Breast epithelium (tissue), 4 donors: ENCODE measurements around the gene WDSUB1. TPM values are rescaled to one million over a fixed set of nuclear protein-coding genes. Genes with fewer than 3 reads are reported as not detected.
A peak's percentile ranks its signal among the peaks of the same experiment; 100 is the strongest.

Experiments used
- DNase-seq, 2 donors: peaks; one replicate each; pipeline ENCODE4 v3.0.0-alpha.2; 2019; ENCODE audit warnings: low spot score in 2 of 2
- H3K27ac ChIP-seq, 2 donors: fragments of 200-600 bp; sonication (generic) in 1 of 2; one replicate each; pipeline ENCODE4 v1.5.1; 2016 to 2019; ENCODE audit warnings: mild to moderate bottlenecking in 1 of 2
- H3K27me3 ChIP-seq, 2 donors: fragments of 200-600 bp; sonication (generic) in 1 of 2; one replicate each; pipeline versions ENCODE4 v1.5.1 to v1.6.0; 2017 to 2019; ENCODE audit warnings: control low read depth in 1 of 2, mild to moderate bottlenecking in 1 of 2
- H3K36me3 ChIP-seq: fragments of 200-600 bp; one replicate; pipeline ENCODE4 v1.5.1; 2019
- H3K4me1 ChIP-seq, 2 donors: fragments of 200-600 bp; sonication (generic); one replicate each; pipeline ENCODE4 v1.5.1; 2016 to 2019; ENCODE audit warnings: control low read depth in 1 of 2
- H3K4me3 ChIP-seq, 3 donors: fragments of 200-600 bp; sonication (generic); 1 replicate in 2 of 3; 2 replicates in 1 of 3; pipeline ENCODE4 v1.5.1; 2016 to 2019; ENCODE audit warnings: mild to moderate bottlenecking in 3 of 3, moderate library complexity in 2 of 3
- H3K9me3 ChIP-seq, 2 donors: fragments of 200-600 bp; sonication (generic) in 1 of 2; one replicate each; pipeline ENCODE4 v1.5.1; 2016 to 2019; ENCODE audit warnings: control low read depth in 1 of 2
- CTCF ChIP-seq, 3 donors: fragments of 450-650 bp; IDR thresholded peaks; one replicate each; pipeline ENCODE4 v1.5.1; 2016 to 2017; ENCODE audit warnings: antibody characterized with exemption in 3 of 3, mild to moderate bottlenecking in 3 of 3, moderate library complexity in 3 of 3
- POLR2A ChIP-seq: fragments of 450-650 bp; IDR thresholded peaks from one replicate; pipeline ENCODE4 v1.6.1; 2016; ENCODE audit warnings: antibody characterized with exemption, mild to moderate bottlenecking, moderate library complexity
- POLR2AphosphoS5 ChIP-seq, 3 donors: sonication (generic); formaldehyde crosslinking; IDR thresholded peaks; one replicate each; pipeline ENCODE4 v1.6.1; 2017; ENCODE audit warnings: antibody characterized with exemption in 3 of 3
- intact Hi-C: fragments of 100-400 bp; cut with DNase I; formaldehyde crosslinking; loops from one replicate; pipeline ENCODE4 v1.15.1; 2023; ENCODE audit warnings: low total_unique reads
- total RNA-seq, 3 donors: library from RNA; depleted of rRNA; stranded (reverse); fragments of >200 nt; gene quantifications; one replicate each; pipeline ENCODE4 v1.1.0, GENCODE V29; 2016

The WDSUB1 gene
- total RNA-seq, 3 donors from 2014 or later: 8.2 to 14.3 (median 8.8) TPM

GRCh38 chr2:159202568-159203071 is 83.9 kb downstream of the WDSUB1 start:
- intact Hi-C loops: no loop called here
- no peaks in the 10 kb centered on the region for H3K27me3 ChIP-seq
- TF ChIP-seq POLR2AphosphoS5 (IDR thresholded peaks at IDR 0.05) (no peak), CTCF (IDR thresholded peaks at IDR 0.05) (no peak), POLR2A (no peak)
- H3K4me1 ChIP-seq: no peaks in the 10 kb centered on the region
- peak overlapping the region in 1 of 2 donors; percentile 39 for H3K27ac ChIP-seq
- H3K36me3 ChIP-seq: peaks cover 4% of the 10 kb centered on the region
- no peak overlapping the region for H3K4me3 ChIP-seq
- H3K9me3 ChIP-seq: no peaks in the 10 kb centered on the region
- no peak for DNase-seq

GRCh38 chr2:159201360-159202063 is 85.0 kb downstream of the WDSUB1 start:
- H3K9me3 ChIP-seq: no peaks in the 10 kb centered on the region
- H3K27me3 ChIP-seq: no peaks in the 10 kb centered on the region
- no peak overlapping the region for H3K27ac ChIP-seq
- H3K36me3 ChIP-seq: peaks cover 9% of the 10 kb centered on the region
- H3K4me1 ChIP-seq: no peaks in the 10 kb centered on the region
- intact Hi-C loops: no loop called here
- H3K4me3 ChIP-seq: no peak overlapping the region
- DNase-seq: no peak
- TF ChIP-seq CTCF (IDR thresholded peaks at IDR 0.05): no peak
- TF ChIP-seq POLR2AphosphoS5 (IDR thresholded peaks at IDR 0.05): no peak
- no peak for TF ChIP-seq POLR2A

- intact Hi-C loops: no loop called here
- Histone ChIP-seq H3K4me3 (no peak overlapping the region), H3K27ac (no peak overlapping the region), H3K36me3 (peaks cover 12% of the 10 kb centered on the region), H3K27me3 (no peaks in the 10 kb centered on the region), H3K4me1 (no peaks in the 10 kb centered on the region), H3K9me3 (no peaks in the 10 kb centered on the region)
- DNase-seq: no peak
- TF ChIP-seq CTCF (IDR thresholded peaks at IDR 0.05) (no peak), POLR2A (no peak), POLR2AphosphoS5 (IDR thresholded peaks at IDR 0.05) (no peak)
These were observed 86.0 kb downstream of the WDSUB1 start for GRCh38 chr2:159200498-159200897.

GRCh38 chr2:159199761-159200465 is 86.6 kb downstream of the WDSUB1 start:
- no peak for DNase-seq
- no peaks in the 10 kb centered on the region for H3K27me3 ChIP-seq
- H3K9me3 ChIP-seq: no peaks in the 10 kb centered on the region
- H3K36me3 ChIP-seq: peaks cover 9% of the 10 kb centered on the region
- no peak overlapping the region for H3K27ac ChIP-seq
- no peaks in the 10 kb centered on the region for H3K4me1 ChIP-seq
- intact Hi-C loops: no loop called here
- no peak overlapping the region for H3K4me3 ChIP-seq
- TF ChIP-seq CTCF (IDR thresholded peaks at IDR 0.05): no peak
- no peak for TF ChIP-seq POLR2AphosphoS5 (IDR thresholded peaks at IDR 0.05)
- no peak for TF ChIP-seq POLR2A

- H3K27me3 ChIP-seq: no peaks in the 10 kb centered on the region
- H3K36me3 ChIP-seq: peaks cover 9% of the 10 kb centered on the region
- no peak for DNase-seq
- H3K27ac ChIP-seq: no peak overlapping the region
- H3K4me1 ChIP-seq: no peaks in the 10 kb centered on the region
- H3K9me3 ChIP-seq: no peaks in the 10 kb centered on the region
- H3K4me3 ChIP-seq: no peak overlapping the region
- intact Hi-C loops: no loop called here
- TF ChIP-seq CTCF (IDR thresholded peaks at IDR 0.05) (no peak), POLR2A (no peak), POLR2AphosphoS5 (IDR thresholded peaks at IDR 0.05) (no peak)
These were observed 87.3 kb downstream of the WDSUB1 start for GRCh38 chr2:159199236-159199635.
